ENCODE results near the gene EGFL8. TPM values are rescaled to one million over a fixed set of nuclear protein-coding genes. Genes with fewer than 3 reads are reported as not detected.

EGFL8 gene
- total and polyA plus RNA-seq, 2 of the 8 experiments (the other 6 are each of a cell fraction or from before 2014, with no cell fraction given), result 5.0 to 9.2 TPM

GRCh38 chr6:32146287-32146686 lies 18.1 kb upstream of the EGFL8 start:
- Histone ChIP-seq H4K5ac (ENCODE audit: insufficient read length, low read depth, low read length) (no peak overlapping the region), H2AK5ac (ENCODE audit: low read depth, low read length) (no peak overlapping the region), H3K4me2 (ENCODE audit: insufficient read depth in 1 of 2, low read depth in 2 of 2, low read length in 2 of 2) (peak overlapping the region; percentile 18 to 27; a peak in 1 of 4 replicates), H2BK20ac (ENCODE audit: low read length) (no peak overlapping the region), H3K9me3 (ENCODE audit: insufficient read depth in 2 of 2, low read depth in 1 of 2, low read length in 1 of 2) (no peaks in the 10 kb centered on the region), H3K23ac (ENCODE audit: insufficient read length) (no peak overlapping the region), H3K9ac (replicated peaks in 1 of 4; ENCODE audit: extremely low read depth in 1 of 4, low read depth in 3 of 4, low read length in 3 of 4) (no peak overlapping the region), H3K27ac (ENCODE audit: low read depth, low read length) (no peak overlapping the region), H4K8ac (ENCODE audit: extremely low read depth, insufficient read depth, low read length) (no peak overlapping the region), H4K20me1 (replicated peaks in 1 of 2; ENCODE audit: control insufficient read depth in 1 of 2, insufficient read depth in 2 of 2, low read length in 2 of 2) (no peaks in the 10 kb centered on the region), H2AFZ (ENCODE audit: low read length) (0 out of 2 replicates have a peak overlapping the region, but pooled peaks have one; percentile 2), H3K4ac (replicated peaks; ENCODE audit: insufficient read length, low read depth, low read length) (no peak overlapping the region), H4K91ac (replicated peaks; ENCODE audit: insufficient read length, low read length) (no peak overlapping the region), H2BK15ac (ENCODE audit: low read length) (no peak overlapping the region), H3K4me1 (replicated peaks in 1 of 4; ENCODE audit: control insufficient read depth in 3 of 4, insufficient read depth in 4 of 4, low read length in 3 of 4) (peaks cover 9 to 24% (median 10%) of the 10 kb centered on the region in 4 experiments), H3K79me2 (ENCODE audit: control insufficient read depth in 1 of 2, insufficient read depth in 2 of 2, low read length in 2 of 2) (no peaks in the 10 kb centered on the region), H2BK12ac (ENCODE audit: low read depth, low read length) (0 out of 2 replicates have a peak overlapping the region, but pooled peaks have one; percentile 0), H3K23me2 (ENCODE audit: low read depth, low read length) (peaks cover 6% of the 10 kb centered on the region; the same call in 1 of the 2 replicates), H2BK5ac (ENCODE audit: low read depth, low read length) (no peak overlapping the region), H3K14ac (ENCODE audit: insufficient read length) (no peak overlapping the region), H3K79me1 (ENCODE audit: low read depth, low read length) (no peaks in the 10 kb centered on the region), H3K18ac (ENCODE audit: extremely low read depth, low read length) (0 out of 2 replicates have a peak overlapping the region, but pooled peaks have one; percentile 0), H3K27me3 (replicated peaks in 1 of 4; ENCODE audit: control insufficient read depth in 3 of 4, extremely low read depth in 1 of 4, insufficient read depth in 3 of 4, low read length in 3 of 4) (peaks cover 3 to 23% (median 22%) of the 10 kb centered on the region in 4 experiments), H3K4me3 (ENCODE audit: extremely low read depth in 1 of 4, insufficient read depth in 2 of 4, low read depth in 3 of 4, low read length in 4 of 4) (no peak overlapping the region), H2BK120ac (replicated peaks; ENCODE audit: low read depth, low read length) (no peak overlapping the region), H3K56ac (replicated peaks; ENCODE audit: insufficient read length, low read depth, low read length) (no peak overlapping the region), H3K36me3 (ENCODE audit: control insufficient read depth in 2 of 4, insufficient read depth in 4 of 4, low read length in 3 of 4) (no peaks in the 10 kb centered on the region)
- 87% methylated on average over 1 of the region's 1 CpG; no CpG with 5 or more reads in 1 of the 2 experiments for WGBS, 2 experiments (ENCODE audit: extremely low coverage in 1 of 2, insufficient coverage in 1 of 2, insufficient read length in 1 of 2, insufficient replicate concordance in 2 of 2, low coverage in 1 of 2, low lambda C conversion rate in 2 of 2, missing lambda C conversion rate in 1 of 2)
- DNase-seq (ENCODE audit: low read depth in 1 of 2, low spot score in 2 of 2) (no peak), FAIRE-seq (no peak)
- no peak for TF ChIP-seq BCL11A (IDR thresholded peaks at IDR 0.05; ENCODE audit: low read depth in 2 of 2, low read length in 2 of 2)
- TF ChIP-seq CHD2 (IDR thresholded peaks at IDR 0.05; ENCODE audit: low read length), result no peak
- TF ChIP-seq GABPA (IDR thresholded peaks at IDR 0.05; ENCODE audit: borderline replicate concordance, insufficient read depth, low read length), result no peak
- no peak for TF ChIP-seq CHD1 (IDR thresholded peaks at IDR 0.05; ENCODE audit: low read depth, low read length)
- CTCF ChIA-PET (ENCODE audit: partially characterized antibody), result interaction anchor here (1.6 to 1.9 kb wide), 2 partner anchors 28 to 31 kb away, joined by 3 to 5 read pairs; no protein-coding TSS in a partner anchor
- POLR2A ChIA-PET (ENCODE audit: partially characterized antibody), result interaction anchor here (1.0 to 9.2 kb wide), 6 partner anchors 8 to 31 kb away, joined by 3 to 70 read pairs (median 6); partner anchors contain the start of genes ATF6B and FKBPL

Data from H1 (cell line).